Mesothelial cell of epicardium (in vitro differentiated cells): ENCODE data around the gene SLC25A25. TPM values are rescaled to one million over a fixed set of nuclear protein-coding genes. Genes with fewer than 3 reads are reported as not detected.

Experiments used
- DNase-seq, 2 experiments: peaks; one replicate each; pipeline ENCODE4 v3.0.0; 2021; ENCODE audit warnings: low spot score in 2 of 2; ENCODE audit not compliant: unreplicated experiment in 2 of 2
- H3K27ac Mint-ChIP-seq: 2 replicates; pipeline ENCODE4 v1.8.0; 2021; ENCODE audit warnings: mixed read lengths
- H3K27me3 Mint-ChIP-seq: 2 replicates; pipeline ENCODE4 v1.8.0; 2021; ENCODE audit warnings: low read depth, mixed read lengths
- H3K36me3 Mint-ChIP-seq: 2 replicates; pipeline ENCODE4 v1.8.0; 2021; ENCODE audit warnings: mixed read lengths
- H3K4me1 Mint-ChIP-seq: 2 replicates; pipeline ENCODE4 v1.8.0; 2021; ENCODE audit warnings: mixed read lengths
- H3K4me3 Mint-ChIP-seq: 2 replicates; pipeline ENCODE4 v1.8.0; 2021; ENCODE audit warnings: mild to moderate bottlenecking, moderate library complexity, mixed read lengths
- H3K9me3 Mint-ChIP-seq: 2 replicates; pipeline ENCODE4 v1.8.0; 2021; ENCODE audit warnings: mixed read lengths
- CTCF ChIP-seq: fragments of 200-600 bp; sonication (generic); IDR thresholded peaks from one replicate; pipeline ENCODE4 v1.5.0; 2021; ENCODE audit warnings: antibody characterized with exemption; ENCODE audit not compliant: unreplicated experiment
- total RNA-seq: library from RNA; stranded (reverse); gene quantifications from 3 replicates; pipeline ENCODE4 v1.2.1, GENCODE V29; 2021

Gene SLC25A25
- total RNA-seq, 1 donor from 2014 or later: 26.2 TPM

GRCh38 chr9:128142596-128142995 is 74.6 kb downstream of the SLC25A25 start:
- H3K9me3 Mint-ChIP-seq: no peaks in the 10 kb centered on the region
- peaks cover 20% of the 10 kb centered on the region for H3K4me1 Mint-ChIP-seq
- no peak overlapping the region for H3K4me3 Mint-ChIP-seq
- no peak for DNase-seq
- H3K27ac Mint-ChIP-seq: no peak overlapping the region
- no peaks in the 10 kb centered on the region for H3K36me3 Mint-ChIP-seq
- H3K27me3 Mint-ChIP-seq: no peaks in the 10 kb centered on the region
- TF ChIP-seq CTCF: no peak

GRCh38 chr9:128143525-128144238 is 75.7 kb downstream of the SLC25A25 start:
- no peak for TF ChIP-seq CTCF
- Mint-ChIP-seq H3K9me3 (no peaks in the 10 kb centered on the region), H3K4me3 (no peak overlapping the region), H3K36me3 (no peaks in the 10 kb centered on the region), H3K27ac (no peak overlapping the region), H3K27me3 (no peaks in the 10 kb centered on the region), H3K4me1 (peaks cover 21% of the 10 kb centered on the region)
- DNase-seq: no peak

GRCh38 chr9:128144239-128145181 is 76.5 kb downstream of the SLC25A25 start:
- Mint-ChIP-seq H3K27me3 (no peaks in the 10 kb centered on the region), H3K4me1 (peaks cover 28% of the 10 kb centered on the region), H3K9me3 (no peaks in the 10 kb centered on the region), H3K36me3 (no peaks in the 10 kb centered on the region), H3K4me3 (no peak overlapping the region), H3K27ac (no peak overlapping the region)
- DNase-seq: no peak
- no peak for TF ChIP-seq CTCF

- no peak for DNase-seq
- Mint-ChIP-seq H3K4me3 (no peak overlapping the region), H3K36me3 (no peaks in the 10 kb centered on the region), H3K27me3 (no peaks in the 10 kb centered on the region), H3K27ac (peak overlapping the region; percentile 53), H3K9me3 (no peaks in the 10 kb centered on the region), H3K4me1 (peaks cover 27% of the 10 kb centered on the region)
- TF ChIP-seq CTCF: no peak
Observed at GRCh38 chr9:128145536-128145935, 77.5 kb downstream of the SLC25A25 start.

GRCh38 chr9:128145951-128146351 is 77.9 kb downstream of the SLC25A25 start:
- Mint-ChIP-seq H3K27ac (peak overlapping the region; percentile 53), H3K27me3 (no peaks in the 10 kb centered on the region), H3K36me3 (no peaks in the 10 kb centered on the region), H3K4me3 (no peak overlapping the region), H3K9me3 (no peaks in the 10 kb centered on the region), H3K4me1 (peaks cover 29% of the 10 kb centered on the region)
- TF ChIP-seq CTCF: no peak
- DNase-seq: no peak
